B cell (primary cell): ENCODE results near the gene ASCL1.

Source experiments
- EZH2 ChIP-seq: IDR thresholded peaks from 2 replicates; pipeline ENCODE4 v1.6.1; 2012; ENCODE audit warnings: borderline replicate concordance, low read depth, mild to moderate bottlenecking, moderate library complexity, low read length; ENCODE audit not compliant: insufficient read depth, poor library complexity, severe bottlenecking
- TF ChIP-seq, protein P1 (sequence below): fragments of 200-600 bp; IDR thresholded peaks from one replicate; pipeline ENCODE4 v1.8.0; 2022; ENCODE audit warnings: antibody characterized with exemption, mild to moderate bottlenecking

DNA sequence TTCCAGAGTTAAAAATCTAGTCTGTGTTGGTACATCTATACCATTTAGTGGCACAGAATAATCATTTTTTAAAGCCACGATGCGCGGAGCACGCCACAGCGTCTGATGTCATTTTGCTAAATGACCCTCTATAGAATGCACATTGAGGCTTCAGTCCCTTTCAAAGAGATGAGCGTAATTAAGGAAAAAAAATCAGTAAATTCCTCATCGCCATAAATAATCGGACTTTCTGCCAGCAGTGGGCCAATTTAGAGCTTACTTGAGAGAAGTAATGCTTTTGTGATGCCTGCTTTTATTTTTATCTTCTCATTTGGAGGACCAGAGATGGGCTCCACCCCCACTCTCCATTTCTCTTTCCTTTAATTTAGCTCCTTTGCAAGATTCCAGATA lies 4.0 kb downstream of the ASCL1 start:
- TF ChIP-seq, protein P1, sequence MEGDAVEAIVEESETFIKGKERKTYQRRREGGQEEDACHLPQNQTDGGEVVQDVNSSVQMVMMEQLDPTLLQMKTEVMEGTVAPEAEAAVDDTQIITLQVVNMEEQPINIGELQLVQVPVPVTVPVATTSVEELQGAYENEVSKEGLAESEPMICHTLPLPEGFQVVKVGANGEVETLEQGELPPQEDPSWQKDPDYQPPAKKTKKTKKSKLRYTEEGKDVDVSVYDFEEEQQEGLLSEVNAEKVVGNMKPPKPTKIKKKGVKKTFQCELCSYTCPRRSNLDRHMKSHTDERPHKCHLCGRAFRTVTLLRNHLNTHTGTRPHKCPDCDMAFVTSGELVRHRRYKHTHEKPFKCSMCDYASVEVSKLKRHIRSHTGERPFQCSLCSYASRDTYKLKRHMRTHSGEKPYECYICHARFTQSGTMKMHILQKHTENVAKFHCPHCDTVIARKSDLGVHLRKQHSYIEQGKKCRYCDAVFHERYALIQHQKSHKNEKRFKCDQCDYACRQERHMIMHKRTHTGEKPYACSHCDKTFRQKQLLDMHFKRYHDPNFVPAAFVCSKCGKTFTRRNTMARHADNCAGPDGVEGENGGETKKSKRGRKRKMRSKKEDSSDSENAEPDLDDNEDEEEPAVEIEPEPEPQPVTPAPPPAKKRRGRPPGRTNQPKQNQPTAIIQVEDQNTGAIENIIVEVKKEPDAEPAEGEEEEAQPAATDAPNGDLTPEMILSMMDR, result no peak
- TF ChIP-seq EZH2, result no peak
